Measurements from ENCODE around the gene MGAT3. TPM values are rescaled to one million over a fixed set of nuclear protein-coding genes. Genes with fewer than 3 reads are reported as not detected.

Gene MGAT3
- total RNA-seq, 1 experiment from 2014 or later, result not detected

DNA sequence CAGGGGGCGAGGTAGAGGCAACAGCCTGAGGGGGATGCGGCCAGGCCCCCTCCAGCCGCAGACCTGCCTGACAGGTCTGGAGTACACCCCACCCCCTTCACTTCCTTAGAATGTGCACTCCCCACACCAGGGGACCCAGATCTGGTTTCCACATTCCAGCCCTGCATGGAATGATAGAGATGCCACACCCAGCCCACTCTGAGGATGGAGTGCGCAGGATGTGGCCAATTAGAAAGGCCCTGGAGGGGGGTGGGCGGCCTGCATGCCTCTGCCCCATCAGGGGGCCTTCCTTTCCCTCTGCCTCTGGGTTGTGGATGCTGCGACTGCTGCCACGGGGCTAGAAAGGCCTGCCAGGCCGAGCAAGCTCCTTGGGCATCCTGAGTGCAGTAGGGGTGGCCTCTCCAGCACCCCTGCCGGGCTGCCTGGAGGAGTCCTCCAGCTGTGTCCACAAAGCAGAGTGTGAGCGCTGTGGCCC is 28.2 kb upstream of the MGAT3 start:
- DNase-seq (ENCODE audit: low read depth), result no peak

DNA sequence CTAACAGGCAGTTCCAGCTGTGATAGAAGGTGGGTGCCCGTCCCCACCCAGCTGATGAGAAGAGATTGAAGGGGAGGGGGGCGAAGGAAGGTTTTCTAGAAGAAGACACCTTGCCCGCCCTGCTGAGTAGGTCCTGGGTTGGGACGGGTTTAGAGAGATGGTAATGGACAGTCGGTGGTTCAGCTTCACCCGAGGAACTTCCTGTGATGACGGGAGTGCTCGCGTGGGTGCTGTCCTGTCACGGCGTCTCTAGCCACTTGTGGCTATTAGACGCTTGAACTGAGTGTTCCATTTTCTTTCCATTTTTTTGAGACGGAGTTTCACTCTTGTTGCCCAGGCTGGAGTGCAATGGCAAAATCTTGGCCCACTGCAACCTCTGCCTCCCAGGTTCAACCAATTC is 27.6 kb upstream of the MGAT3 start:
- no peak for DNase-seq (ENCODE audit: low read depth)

DNA sequence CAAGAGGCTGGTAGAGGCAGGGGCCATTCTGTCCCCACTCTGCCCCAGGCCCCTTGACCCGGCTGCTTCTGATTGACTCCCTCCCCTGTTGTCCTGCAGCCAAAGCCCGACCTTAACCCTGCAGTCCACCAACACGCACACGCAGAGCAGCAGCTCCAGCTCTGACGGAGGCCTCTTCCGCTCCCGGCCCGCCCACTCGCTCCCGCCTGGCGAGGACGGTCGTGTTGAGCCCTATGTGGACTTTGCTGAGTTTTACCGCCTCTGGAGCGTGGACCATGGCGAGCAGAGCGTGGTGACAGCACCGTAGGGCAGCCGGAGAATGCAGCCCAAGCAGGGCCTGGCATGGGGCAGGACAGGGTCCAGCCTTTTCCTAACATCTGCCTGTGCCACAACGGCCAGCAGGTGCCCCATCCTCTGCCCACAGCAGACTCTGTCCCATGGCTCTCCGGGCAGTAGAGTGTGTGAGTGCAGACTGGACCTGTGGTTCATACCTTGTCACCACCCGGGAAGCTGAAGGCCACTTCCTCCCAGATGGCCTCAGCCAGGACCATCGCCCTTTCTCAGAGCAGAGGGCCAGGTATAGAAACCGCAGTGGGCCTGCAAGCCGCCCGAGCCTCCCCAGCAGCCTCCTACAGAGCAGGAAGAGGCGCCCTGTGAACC is 26.8 kb upstream of the MGAT3 start:
- no peak for DNase-seq (ENCODE audit: low read depth)

GRCh38 chr22:39430576-39431150 is 26.1 kb upstream of the MGAT3 start:
- DNase-seq (ENCODE audit: low read depth), result no peak

DNA sequence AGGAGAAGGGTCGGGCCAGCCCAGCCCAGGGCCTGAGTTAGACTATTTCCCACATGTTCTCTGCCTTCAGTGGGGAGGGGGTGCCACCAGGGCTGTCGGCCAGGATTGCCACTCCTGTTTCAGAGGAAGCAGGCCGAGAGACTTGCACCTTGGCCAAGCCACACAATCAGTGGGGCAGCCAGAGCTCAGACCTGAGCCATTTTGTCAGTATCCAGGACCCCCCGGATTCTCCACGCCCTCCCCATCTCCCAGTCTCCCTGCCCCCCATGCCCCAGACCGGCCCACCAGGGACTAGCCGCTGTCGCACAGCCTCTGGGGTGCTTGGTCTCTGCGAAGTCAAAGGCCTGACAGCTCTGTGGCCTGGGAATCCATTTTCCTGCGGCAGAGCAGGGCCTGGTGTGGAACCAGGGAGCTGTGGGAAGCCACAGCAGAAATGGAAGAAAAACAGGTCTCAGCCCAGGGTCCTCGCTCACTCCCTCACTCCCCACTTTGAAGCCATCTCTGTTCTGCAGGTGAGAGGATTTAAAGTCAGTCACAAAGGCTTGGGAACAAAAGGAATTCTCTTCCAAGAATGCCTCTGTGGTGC is 25.5 kb upstream of the MGAT3 start:
- DNase-seq (ENCODE audit: low read depth), result no peak

- DNase-seq (ENCODE audit: low read depth), result peak; percentile 13
Observed at GRCh38 chr22:39431821-39432251, 25.0 kb upstream of the MGAT3 start.

DNA sequence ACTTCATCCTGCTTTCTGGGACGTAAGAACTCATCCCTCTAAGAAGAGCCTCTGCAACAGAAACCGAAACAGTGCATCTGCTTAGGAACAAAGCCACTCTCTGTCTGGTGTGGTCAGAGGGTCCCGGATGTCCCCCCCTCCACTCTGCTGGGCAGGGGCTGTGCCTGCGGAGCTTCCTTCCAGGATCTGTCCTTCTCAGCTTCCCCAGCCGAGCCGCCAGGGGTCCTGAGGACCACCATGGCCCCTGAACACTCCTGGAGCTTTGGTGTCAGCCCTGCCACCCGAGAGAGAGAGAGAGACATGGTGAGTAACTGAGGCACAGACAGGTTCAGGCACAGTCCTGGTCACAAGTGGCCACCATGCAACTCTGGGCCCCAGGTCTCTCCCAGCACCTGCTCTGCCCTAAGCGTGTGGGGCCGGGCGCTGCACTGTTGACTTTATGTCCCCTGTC is 24.4 kb upstream of the MGAT3 start:
- DNase-seq (ENCODE audit: low read depth), result no peak

- DNase-seq (ENCODE audit: low read depth), result no peak
Observed at GRCh38 chr22:39433476-39434242, 23.2 kb upstream of the MGAT3 start.

- no peak for DNase-seq (ENCODE audit: low read depth)
Observed at GRCh38 chr22:39434243-39434653, 22.6 kb upstream of the MGAT3 start.

DNA sequence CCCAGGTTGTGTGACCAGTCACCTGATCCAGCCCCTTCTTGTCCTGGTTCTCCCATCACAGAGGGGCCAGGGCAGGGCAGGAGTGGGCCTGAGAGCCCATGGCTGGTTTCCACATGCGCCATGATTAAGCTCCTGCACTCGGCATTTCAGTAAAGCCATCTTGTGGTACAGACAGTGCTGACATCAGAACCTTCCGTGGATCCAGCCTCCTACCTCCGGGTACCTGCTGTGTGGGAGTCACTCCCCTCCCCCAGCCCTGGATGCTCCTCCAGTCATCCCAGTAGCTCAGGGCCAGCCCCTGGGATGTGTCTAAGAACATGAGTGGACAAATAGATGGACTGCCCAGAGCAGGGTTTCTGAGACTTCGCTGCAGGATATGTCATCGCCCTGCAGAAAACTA is 22.1 kb upstream of the MGAT3 start:
- DNase-seq (ENCODE audit: low read depth), result no peak

DNA sequence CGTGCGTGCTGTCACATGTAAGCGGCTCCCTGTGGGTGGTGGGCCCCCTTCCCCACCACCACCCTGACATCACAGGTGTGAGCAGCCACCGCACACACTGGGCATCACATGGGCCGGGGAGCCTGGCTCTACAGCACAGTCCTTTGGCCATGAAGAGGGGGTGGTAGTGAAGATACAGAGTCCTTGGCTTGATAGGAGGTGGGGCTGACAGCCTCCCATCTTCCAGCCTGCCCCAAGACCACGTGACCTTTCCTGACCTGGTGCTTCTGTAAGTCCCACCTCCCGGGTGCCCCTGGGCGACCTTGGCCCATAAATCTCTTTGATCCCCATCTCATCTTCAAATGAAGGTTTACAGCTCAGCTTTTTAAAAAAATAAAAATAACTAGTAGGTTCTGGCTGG is 21.2 kb upstream of the MGAT3 start:
- DNase-seq (ENCODE audit: low read depth), result no peak

DNA sequence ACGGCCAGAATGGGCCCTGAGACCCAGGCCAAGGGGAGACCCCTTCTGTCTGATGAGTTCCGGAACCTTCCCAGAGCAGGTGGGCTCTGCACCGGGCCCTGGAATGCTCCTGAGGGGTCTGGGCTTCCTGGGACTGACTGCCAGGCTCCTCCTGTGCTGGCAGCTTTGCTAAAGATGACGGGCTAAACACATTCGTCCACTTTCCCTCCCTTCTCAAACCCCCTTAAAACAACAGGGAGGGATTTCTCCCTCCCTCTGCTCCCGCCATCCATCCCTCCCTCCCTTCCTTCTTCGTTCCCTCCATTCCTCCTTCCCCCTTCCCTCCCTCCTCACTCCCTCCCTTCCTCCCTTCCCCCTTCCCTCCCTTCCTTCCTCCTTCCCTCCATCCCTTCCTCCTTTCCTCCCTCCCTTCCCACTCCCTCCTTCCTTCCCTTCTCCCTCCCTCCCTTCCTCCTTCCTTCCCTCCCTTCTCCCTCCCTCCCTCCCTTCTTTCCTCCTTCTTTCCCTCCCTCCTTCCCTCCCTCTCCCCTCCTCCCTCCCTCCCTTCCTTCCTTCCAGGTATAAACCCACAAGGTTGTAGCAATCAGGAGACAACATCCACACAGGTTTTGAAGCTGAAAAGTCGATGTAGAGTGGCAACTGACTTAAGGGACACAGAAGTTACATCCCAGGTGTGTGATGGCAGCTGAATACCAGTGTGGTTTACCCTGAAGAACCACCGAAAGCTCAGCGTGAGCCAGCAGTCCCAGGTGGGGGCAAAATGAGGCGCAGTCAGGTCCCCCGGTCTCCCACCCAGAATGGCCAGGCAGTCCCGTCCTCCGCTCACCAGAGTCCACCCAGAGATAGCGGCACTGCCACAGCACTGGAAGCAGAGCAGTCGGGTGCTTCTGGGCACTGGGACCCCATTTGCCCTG is 18.8 kb upstream of the MGAT3 start:
- no peak for DNase-seq (ENCODE audit: low read depth)

- peak; percentile 55 for DNase-seq (ENCODE audit: low read depth)
Observed at GRCh38 chr22:39439170-39439569, 17.6 kb upstream of the MGAT3 start.

- DNase-seq (ENCODE audit: low read depth), result no peak
Observed at GRCh38 chr22:39443398-39443797, 13.4 kb upstream of the MGAT3 start.

DNA sequence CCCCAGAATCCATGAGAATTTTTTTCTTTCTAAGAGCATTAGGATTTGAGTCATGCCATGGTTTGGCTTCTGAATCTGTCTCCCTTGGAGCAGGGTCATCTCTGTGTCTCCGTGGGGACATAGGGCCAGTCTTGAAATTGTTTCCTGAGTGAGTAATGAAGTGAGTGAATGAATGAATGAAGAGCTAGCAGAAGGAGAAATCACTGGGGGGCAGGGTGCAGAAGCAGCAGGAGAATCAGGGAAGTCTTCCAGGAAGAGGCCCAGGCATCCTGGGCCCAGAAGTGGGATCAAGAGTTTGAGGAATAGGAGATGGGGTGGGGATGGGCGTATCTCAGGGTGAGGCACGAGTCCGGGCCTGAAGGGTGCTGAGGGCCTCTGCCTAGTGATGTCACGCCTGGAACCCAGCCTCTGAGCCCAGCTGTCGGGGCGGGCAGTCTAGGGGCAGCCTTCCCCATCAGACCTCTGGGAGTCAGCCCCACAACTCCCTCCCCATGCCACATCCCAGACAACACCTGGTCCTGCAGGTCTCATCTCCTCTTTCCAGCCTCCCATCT is 12.5 kb upstream of the MGAT3 start:
- peak; percentile 29 for DNase-seq (ENCODE audit: low read depth)

DNA sequence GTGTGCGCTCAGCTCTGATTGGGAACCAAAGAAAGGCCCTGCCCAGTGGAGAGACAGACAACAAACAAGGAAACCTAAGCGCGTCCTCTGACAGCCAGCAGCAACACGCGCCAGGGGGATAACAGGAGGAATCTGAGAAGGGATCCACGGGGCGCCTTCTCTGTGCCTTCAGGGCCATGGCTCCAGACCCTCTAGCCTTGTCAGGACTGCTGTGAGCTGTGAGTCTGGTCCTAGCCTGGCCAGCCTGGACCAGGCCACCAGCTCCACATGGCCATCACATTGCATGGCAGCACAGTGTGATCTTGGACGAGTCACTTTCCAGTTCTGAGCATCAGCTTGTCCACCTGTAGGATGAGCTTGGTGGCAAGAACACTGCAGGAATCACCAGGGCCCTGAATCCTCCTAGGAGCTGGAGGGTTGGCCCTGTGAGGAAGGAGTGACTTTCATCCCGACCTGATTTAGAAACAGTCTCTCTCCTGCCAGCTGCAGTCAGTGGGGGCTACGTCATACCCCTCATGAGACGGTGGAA is 11.8 kb upstream of the MGAT3 start:
- no peak for DNase-seq (ENCODE audit: low read depth)

DNA sequence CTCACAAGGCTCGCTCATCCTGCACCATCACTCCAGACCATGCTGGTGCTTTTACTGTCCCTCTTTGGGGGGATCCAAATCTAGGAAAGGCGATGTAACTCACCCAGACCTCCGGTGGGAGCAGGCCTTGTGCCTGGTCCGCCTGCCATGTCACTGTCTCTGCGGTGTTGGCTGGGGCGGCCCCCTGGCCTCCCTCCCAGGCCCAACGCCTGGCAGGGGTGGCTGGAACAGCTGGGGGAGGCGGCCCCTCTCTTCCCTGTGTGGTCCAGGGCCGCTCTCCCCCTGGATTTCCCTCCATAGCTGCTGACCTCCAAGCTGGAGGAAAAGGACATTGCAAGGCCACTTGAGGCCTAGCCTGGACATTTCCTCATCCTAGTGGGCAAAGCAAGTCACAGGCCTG is 11.1 kb upstream of the MGAT3 start:
- DNase-seq (ENCODE audit: low read depth), result no peak

DNA sequence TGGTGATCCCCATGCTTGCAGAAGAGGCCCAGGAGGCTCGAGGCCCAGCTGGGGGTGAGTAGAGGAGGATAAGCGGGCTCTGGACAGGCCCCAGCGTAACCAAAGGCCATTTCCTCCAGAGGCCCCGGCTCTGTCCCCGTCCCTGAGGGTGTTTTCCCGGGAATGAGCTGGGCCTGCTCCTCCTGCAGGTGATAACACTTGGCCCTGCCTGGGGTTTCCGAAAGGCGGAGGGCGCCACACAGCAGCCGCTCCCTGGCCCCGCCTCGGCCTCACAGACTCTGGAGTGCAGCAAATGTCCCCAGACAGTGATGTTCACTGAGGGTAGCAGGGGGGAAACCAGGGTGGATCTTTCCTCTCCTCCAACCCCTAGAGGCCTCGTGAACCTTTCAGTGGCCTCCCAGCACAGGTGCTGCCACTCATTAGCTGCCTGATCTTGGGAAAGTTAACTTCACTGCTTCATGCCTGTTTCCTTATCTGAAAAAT is 10.5 kb upstream of the MGAT3 start:
- no peak for DNase-seq (ENCODE audit: low read depth)

DNA sequence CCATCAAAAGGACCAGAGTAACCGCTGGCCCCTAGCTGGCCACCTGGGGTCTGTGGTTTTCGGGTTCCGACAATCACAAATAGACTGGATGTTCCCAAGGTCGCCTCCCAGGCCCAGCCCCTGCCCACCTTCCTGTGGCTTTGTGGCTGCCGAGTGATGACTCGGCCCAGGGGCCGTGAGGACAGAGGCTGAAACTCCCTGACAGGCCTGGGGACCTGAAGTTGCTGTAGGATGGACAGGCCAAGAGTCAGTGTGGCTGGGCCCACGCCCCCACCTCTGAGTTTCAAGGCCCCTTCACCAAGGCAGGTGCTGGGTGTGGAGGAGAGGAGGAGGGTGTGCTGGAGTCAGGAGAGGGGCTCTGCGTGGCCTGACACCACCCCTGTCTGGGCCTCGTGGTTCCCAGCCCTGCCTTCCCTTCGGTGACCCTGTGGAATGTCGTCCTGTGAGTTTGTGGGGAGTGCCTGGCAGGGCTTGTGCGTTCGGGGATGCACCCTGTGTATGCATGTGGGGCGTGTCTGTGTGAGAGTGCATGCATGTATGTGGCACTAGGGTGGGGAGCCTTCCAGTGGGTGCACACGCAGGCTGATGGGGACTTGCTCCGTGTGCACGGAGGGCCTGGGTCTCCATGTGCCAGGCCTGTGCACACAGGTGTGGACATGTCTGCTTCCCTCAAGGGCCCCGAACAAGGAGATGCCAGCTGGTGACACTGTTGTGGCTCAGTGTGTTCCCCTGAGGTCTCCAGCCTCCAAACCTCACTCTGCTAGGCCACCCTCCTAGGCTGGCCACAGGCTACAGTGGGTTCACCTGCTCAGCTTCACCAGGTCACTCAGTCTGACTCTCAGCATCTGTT is 8.4 kb upstream of the MGAT3 start:
- DNase-seq (ENCODE audit: low read depth), result no peak

DNA sequence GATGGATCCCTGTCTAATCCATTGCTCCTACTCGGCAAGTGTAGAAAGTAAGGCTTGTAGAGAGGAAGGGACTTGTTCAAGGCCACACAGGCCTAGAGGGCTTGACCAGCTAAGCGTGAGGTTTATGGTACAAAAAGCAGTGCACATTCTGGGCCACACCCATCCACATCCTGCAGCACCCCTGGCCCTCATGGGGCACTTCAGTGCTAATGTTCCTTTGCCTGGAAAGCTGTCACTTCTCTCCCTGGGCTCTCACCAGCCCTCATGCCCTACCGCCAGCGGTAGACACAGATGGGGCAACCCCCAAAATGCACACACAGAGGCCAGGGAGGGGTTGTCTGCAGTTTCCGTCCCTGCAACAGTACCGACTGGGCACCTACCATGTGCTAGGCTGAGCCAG is 7.1 kb upstream of the MGAT3 start:
- no peak for DNase-seq (ENCODE audit: low read depth)

Measured in M059J (cell line).